Stimulated activated CD8-positive, alpha-beta memory T cell treated with anti-CD3 and anti-CD28 coated beads, Interleukin-12 subunit alpha, Interleukin-12 subunit beta, amount 100 ng/mL, for 24 hours (primary cell): ENCODE results near the gene PURA.
A peak's percentile ranks its signal among the peaks of the same experiment; 100 is the strongest.

ENCODE experiments used
- DNase-seq: peaks from one replicate; pipeline ENCODE4 v3.0.0-alpha.2; 2020; ENCODE audit errors: extremely low read depth

Gene PURA

DNA sequence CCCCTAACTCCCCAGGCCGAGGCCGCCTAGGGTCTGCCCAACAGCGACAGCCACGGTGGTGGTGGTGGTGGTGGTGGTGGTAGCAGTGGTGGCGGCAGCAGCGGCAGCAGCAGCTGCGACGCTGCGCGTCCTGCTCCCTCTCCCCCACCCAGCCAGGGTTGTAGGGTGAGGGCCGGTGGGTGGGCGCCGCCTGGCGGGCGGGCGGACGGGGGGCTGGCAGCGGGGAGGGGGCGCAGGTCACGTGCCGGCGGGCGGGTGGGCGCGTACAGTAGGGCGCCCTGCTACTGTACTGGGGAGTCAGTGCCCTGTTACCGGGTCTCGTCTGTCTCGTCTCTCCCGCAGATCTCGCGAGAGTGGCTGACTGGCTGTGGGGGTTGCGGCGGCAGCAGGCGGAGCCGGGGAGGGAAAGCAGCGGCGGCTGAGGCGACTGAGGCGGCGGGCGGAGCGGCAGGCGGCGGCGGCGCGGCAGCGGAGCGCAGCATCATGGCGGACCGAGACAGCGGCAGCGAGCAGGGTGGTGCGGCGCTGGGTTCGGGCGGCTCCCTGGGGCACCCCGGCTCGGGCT, at the start of gene PURA:
PURA (plus strand) TSS at position 411 of the 565 bp plus-strand sequence; CDS start at position 484, 73 bp downstream.
- DNase-seq: peak; percentile 85

DNA sequence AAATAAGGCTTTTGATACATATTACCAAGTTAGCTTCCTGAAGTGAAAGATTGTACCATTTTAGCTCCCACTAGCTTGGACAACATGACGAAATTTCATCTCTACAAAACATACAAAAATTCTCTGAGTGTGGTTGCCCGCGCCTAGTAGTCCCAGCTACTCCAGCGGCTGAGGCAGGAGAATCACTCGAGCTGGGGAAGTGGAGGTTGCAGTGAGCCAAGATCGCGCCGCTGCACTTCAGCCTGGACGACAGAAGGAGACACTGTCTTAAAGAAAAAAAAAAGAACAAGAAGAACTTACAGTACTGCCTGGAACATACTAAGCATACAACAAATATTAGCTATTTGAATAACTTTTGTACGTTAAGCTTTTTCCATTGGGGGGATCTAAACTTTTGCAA, 41.1 kb upstream of the PURA start:
- no peak for DNase-seq

GRCh38 chr5:140073296-140073695, 40.6 kb upstream of the PURA start:
- no peak for DNase-seq

DNA sequence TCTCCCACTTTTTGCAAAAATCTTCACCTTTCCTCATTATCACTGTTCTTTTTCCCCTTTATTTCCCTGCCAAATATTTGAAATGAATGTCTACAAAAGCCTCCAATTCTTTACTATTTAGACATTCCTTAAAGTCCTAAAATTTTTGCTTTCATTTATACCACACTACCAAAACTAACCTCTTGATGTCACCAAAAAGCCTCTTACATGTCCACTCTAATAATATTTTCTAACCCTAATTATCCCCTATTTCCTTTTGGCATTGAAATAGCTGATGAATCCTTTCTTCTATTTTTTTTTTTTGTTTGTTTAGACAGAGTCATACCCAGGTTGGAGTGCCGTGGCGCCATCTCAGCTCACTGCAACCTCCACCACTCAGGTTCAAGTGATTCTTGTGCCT, 38.5 kb upstream of the PURA start:
- no peak for DNase-seq

GRCh38 chr5:140076142-140076541, 37.8 kb upstream of the PURA start:
- DNase-seq: no peak

DNA sequence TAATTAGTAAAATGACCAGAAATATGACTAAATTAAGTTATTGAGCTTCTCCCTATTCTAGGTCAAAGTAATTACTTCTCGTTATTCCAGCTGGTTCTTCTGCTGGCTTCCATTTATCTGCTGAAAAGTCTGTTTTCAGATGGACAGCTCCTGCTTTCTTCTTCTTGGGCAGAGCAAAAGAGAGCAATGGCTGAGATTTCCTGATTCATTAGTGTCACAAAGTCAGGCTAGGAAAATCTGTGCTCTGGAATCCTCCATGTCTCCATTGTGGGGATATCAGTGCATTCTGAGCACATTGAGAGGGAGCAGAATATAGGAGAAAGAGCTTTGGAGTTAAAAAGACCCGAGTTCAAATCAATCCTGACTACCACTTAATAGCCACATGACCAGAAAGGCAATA, 37.1 kb upstream of the PURA start:
- DNase-seq: no peak

GRCh38 chr5:140083120-140083519, 30.8 kb upstream of the PURA start:
- no peak for DNase-seq

DNA sequence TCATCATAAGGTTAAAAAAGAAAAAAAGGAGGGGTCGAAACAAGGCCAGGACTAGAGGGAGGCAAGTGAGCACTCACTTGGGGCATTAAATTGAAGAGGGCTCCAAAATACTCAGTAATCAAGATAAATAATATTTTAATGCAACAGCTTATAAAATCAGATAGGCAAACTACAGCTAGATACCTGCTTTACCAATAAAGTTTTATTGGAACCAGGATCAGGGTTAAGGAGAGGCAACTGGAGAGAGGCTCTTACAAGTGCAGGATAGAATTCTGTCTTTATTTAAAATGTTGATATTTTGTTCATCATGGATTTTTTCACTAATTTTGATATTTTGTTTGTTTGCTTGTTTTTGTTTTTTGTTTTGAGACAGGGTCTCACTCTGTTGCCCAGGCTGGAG, 30.3 kb upstream of the PURA start:
- DNase-seq: no peak

DNA sequence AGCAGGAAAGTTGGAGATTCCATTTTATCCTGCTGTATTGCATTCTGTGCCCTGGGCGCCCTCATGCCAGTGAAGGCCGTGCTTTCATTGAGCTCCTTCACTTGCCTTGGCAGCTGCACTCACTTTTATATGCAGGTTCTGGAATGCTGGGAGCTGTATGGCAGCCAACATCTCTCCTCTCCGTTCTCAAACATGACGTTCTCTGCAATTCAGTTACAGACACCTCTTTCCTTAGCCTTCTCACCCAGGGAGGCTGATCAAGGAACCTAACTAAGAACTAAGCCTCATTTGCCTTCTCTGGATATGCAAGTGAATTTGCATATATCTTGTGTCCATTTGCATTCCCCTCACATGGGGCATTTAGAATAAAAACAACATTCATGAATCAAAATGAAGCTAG, 29.4 kb upstream of the PURA start:
- DNase-seq: no peak

GRCh38 chr5:140090251-140090650, 23.7 kb upstream of the PURA start:
- DNase-seq: no peak

DNA sequence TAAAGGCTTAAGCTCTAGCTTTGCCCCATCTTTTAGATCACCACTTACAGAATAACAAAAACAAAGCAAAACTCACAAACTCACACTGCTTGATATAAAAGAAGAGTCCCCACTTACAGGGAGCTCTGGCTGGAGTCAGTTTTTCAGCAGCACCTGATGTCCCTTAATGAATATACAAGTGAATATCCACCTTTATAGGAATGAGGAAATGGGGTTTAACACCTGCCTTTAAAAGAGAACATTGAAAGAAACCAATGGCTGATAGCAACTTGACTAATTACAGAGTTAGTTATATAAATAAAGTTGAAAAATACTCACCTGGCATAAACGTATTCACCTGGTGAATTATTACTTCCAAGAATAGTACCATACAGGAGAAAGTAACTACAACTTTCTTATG, 20.7 kb upstream of the PURA start:
- DNase-seq: no peak

- DNase-seq: no peak
These were observed 20.0 kb upstream of the PURA start for GRCh38 chr5:140093866-140094265.

- DNase-seq: no peak
These were observed 19.0 kb upstream of the PURA start for GRCh38 chr5:140094889-140095288.

- DNase-seq: no peak
These were observed 12.7 kb upstream of the PURA start for GRCh38 chr5:140101179-140101578.

GRCh38 chr5:140103154-140103553, 10.8 kb upstream of the PURA start:
- DNase-seq: no peak

DNA sequence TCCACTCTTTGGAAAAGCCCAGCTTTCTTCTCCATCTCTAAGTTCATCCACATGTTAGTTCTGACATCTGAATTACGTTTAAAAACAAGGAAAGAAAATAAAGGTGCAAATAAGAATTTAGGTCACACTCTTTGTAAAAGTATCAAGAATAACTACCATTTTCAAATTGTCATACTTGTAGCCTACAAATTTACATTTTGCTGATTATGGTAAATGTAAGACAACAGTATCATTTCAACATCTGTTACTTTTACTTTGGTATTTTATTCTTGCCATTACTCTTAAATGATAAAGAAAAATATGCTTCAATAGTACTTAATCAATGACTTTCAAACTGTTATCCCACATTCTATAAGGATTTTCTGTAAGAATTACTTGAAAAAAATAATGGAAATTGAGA, 9.8 kb upstream of the PURA start:
- no peak for DNase-seq

- no peak for DNase-seq
These were observed 7.8 kb upstream of the PURA start for GRCh38 chr5:140106101-140106500.

DNA sequence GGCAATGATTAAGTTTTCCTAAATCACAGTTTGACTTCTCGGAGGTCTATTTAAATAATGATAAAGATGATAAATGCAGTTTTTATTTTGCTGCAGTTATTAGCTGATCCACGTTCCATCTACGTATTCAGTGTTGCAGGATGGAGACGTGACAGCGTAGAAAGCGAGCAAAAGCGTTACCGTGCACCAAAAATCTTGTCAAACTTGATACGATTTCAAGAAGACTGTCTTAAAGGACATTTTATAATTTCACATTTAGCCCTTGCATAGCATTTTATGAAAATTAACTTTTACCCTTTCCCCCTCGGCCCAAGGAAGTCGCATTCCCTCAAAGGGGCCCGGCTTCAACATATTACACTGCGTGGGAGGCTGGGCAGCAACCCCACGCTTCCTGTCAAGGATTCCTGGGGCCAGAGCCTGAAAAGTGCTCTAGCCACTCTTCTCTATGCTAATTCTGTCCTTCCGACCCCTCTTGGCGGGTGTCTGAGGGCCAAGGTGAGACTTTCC, 7.1 kb upstream of the PURA start:
- no peak for DNase-seq

GRCh38 chr5:140107312-140108092, 6.4 kb upstream of the PURA start:
- DNase-seq: peak; percentile 83

GRCh38 chr5:140108093-140109017, 5.6 kb upstream of the PURA start:
- no peak for DNase-seq

GRCh38 chr5:140109018-140109758, 4.7 kb upstream of the PURA start:
- DNase-seq: no peak
